ENCODE data around the gene ATP2C2.
"Not testable (repeated sequence)": the region's sequence is repeated elsewhere in the genome, so short reads cannot be mapped to it uniquely, and the experiment has no call there.

ATP2C2 gene

GRCh38 chr16:84368308-84368996 lies at the start of gene ATP2C2:
ATP2C2 (plus strand) TSS chr16:84368538; CDS start chr16:84368616, 78 bp downstream.
- DNase-seq (ENCODE audit: low read depth in 1 of 2, low spot score in 1 of 2) = no peak

DNA sequence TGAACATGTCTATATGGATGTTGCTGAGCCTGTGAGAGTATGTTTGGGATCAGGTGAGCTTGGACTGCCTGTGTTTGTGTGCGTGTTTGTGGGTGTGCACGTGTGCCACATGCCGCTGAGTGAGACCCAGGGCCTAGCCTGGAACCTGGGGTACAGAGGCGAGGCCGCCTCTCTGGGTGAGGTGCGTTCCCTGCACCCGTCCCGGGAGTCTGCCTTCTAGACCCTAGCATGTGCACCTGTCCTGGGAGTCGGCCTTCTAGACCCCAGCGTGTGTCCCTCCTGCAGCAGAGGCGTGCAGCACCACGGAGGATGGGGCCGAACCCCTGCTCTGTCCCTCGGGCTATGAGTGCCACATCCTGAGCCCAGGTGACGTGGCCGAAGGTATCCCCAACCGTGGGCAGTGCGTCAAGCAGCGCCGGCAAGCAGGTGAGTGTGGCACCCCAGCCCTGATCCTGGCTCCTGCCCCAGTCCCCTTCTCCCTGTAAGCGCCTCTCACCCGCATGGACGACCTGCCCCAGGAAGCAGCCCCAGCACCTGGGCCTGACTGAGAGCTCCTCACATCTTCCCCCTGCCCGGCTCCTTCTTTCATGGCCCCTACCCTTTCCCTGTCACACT lies 49.1 kb upstream of the ATP2C2 start:
- DNase-seq (ENCODE audit: low read depth in 1 of 2, low spot score in 1 of 2) = no peak

DNA sequence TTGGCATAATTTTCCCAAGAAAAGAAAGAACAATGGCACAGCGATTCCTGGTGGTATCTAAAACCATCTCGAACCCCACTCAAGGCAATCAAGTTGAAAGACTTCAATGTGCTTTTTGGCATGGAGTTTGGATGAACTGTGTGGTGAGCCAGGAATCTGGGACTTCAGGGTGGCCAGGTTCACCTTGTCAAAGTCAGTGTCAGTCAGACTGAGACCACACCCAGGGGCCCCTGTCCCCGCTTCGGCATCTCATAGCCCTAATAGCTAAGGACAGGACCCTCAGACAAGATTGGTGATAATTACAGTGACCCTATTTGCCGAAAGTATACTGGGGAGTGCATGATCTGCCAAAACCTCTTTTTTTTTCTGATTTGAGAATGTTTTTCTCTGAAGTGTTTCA lies 47.8 kb upstream of the ATP2C2 start:
- DNase-seq (ENCODE audit: low read depth in 1 of 2, low spot score in 1 of 2) = no peak

DNA sequence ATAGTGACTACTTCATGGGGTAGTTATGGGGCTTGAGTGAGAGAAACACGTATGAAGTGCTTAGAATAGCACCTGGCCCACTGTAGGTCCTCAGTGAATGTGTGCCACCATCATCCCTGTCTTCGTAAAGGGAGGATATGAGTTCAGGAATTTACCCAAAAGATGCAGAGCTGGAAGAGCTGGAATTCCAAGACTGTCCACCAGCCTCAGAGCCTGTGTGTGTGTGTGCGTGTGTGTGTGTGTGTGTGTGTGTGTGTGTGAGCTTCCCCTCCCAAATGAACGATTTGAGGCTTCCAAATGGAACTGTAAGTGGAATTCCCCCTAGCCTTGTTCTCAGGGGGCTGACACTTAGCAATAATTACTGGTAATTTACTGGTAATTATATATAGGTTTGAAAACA lies 46.4 kb upstream of the ATP2C2 start:
- DNase-seq (ENCODE audit: low read depth in 1 of 2, low spot score in 1 of 2) = no peak

GRCh38 chr16:84322749-84323148 lies 45.6 kb upstream of the ATP2C2 start:
- DNase-seq (ENCODE audit: low read depth in 1 of 2, low spot score in 1 of 2) = no peak

GRCh38 chr16:84323606-84324005 lies 44.7 kb upstream of the ATP2C2 start:
- DNase-seq (ENCODE audit: low read depth in 1 of 2, low spot score in 1 of 2) = no peak

- DNase-seq (ENCODE audit: low read depth in 1 of 2, low spot score in 1 of 2) = no peak
These were observed 43.7 kb upstream of the ATP2C2 start for GRCh38 chr16:84324434-84325262.

DNA sequence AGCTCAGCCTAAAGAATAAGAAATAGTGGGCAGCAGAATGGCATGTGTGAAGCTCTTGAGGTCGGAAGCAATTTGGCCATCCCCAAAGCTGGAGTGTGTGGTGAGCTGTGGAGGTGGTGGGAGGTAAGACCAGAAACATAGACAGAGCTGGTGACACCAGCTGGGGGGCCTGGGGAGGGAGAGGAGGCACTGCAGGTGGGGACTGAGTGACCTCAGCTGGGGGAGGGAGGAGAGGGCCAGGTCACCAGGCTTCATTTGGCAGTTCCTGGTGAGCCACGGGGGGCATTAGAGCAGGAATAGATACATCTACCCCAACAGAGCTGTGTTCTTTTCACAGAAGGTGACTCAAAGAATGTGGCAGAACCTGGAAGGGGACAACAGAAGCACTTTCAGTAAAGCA lies 41.8 kb upstream of the ATP2C2 start:
- DNase-seq (ENCODE audit: low read depth in 1 of 2, low spot score in 1 of 2) = no peak

DNA sequence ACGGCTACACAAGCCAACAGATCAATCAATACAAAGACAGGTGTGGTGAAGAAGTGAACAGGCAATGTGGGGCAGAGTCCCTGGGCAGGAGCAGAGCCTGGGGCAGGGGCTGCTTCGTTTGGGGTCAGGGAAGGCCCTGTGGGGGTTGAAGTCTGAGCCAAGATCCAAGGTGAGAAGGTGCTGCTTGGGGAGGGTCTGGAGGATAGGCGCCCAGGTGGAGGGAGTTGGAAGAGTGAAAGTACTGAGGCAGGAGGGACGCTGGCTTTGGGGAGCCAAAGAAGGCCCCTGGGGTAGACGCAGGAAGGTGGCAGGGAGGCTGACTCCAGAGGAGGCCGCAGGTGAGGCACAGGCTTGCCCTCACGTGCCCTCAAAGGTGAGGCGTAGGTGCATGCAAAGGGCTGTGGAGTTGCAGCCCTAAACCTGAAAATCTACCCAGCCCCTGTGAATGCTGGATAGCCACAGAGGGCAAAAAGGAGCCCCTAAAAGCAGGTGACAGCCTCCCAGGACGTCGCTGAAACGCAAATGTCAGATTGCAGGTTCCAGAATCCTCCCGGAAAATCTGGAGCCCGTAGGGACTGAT lies 40.3 kb upstream of the ATP2C2 start:
- DNase-seq (ENCODE audit: low read depth in 1 of 2, low spot score in 1 of 2) = no peak

- DNase-seq (ENCODE audit: low read depth in 1 of 2, low spot score in 1 of 2) = no peak
These were observed 39.3 kb upstream of the ATP2C2 start for GRCh38 chr16:84329016-84329415.

GRCh38 chr16:84329843-84330684 lies 38.3 kb upstream of the ATP2C2 start:
- no peak for DNase-seq (ENCODE audit: low read depth in 1 of 2, low spot score in 1 of 2)

- no peak for DNase-seq (ENCODE audit: low read depth in 1 of 2, low spot score in 1 of 2)
These were observed 37.7 kb upstream of the ATP2C2 start for GRCh38 chr16:84330685-84331050.

GRCh38 chr16:84331998-84332780 lies 36.1 kb upstream of the ATP2C2 start:
- no peak for DNase-seq (ENCODE audit: low read depth in 1 of 2, low spot score in 1 of 2)

DNA sequence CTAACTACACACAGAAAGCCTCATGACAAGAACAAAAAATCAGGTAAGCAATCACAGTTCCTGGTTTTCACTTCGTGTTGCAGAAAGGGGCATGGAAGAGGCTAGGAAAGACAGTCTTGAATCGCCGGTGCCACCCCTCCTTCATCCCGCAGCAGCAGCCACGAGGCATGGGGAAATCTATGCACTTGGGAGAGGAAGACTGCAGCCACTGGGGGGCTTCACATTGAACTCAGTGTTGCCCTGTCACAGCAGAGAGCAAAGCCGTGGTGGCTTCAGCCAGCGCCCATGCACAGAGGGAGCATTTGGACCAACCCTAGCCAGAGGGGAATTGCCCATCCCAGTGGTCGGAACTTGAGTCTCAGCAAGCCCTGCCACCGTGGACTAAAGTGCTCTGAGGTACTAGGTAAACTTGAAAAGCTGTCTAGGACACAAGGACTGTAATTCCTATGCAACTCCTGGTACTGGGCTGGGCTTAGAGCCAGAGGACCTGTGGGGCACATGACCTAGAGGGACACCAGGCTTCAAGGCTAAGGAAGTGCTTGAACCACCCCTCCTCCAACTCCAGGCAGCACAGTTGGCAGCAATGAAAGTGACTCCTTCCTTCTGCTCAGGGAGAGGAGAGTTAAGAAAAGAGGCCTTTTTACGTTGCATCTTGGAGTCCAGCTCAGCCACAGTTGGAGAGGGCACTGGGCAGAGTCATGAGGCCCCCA lies 35.2 kb upstream of the ATP2C2 start:
- no peak for DNase-seq (ENCODE audit: low read depth in 1 of 2, low spot score in 1 of 2)

GRCh38 chr16:84334058-84334457 lies 34.3 kb upstream of the ATP2C2 start:
- DNase-seq (ENCODE audit: low read depth in 1 of 2, low spot score in 1 of 2) = no peak

- DNase-seq (ENCODE audit: low read depth in 1 of 2, low spot score in 1 of 2) = no peak
These were observed 33.9 kb upstream of the ATP2C2 start for GRCh38 chr16:84334482-84334881.

GRCh38 chr16:84337236-84337635 lies 31.1 kb upstream of the ATP2C2 start:
- not testable (repeated sequence) for DNase-seq (ENCODE audit: low read depth in 1 of 2, low spot score in 1 of 2)

DNA sequence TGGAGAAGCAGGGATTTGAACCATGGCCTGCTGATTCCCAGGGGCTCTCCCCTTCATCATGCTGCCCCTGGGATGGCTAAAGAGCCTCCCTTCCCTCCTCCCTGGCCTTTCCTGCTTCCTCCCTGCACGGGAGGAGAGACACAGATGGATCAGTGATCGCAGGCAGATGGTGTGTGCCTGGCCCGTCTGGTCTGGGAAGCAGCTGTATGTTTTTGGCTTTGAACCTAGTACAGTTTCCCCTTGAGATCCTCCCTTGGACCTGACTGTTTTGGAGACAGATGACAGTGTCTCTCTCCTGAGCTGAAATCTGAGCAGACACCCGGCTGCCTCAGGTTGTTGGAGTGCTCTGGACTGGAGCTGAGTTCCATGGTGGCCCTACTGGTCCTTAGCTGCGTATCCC lies 29.0 kb upstream of the ATP2C2 start:
- no peak for DNase-seq (ENCODE audit: low read depth in 1 of 2, low spot score in 1 of 2)

DNA sequence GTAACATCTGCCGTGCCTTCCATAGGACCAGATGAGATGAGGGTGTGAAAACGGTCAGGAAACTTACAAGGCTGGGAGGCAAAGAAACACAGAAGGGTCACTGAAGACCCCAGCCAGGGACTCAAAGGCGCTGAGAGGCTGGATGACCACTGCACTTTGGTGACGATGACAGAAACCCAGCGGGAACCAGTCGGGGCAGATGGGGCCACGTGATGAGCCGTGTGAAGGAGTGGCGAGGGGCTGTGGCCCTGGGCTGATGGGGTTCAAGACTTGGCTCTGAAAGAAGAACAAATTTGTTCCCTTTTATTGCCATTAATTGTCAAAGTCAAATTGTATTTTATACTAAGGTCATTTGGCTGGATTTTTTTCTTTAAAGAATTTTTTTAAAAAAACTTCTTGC lies 28.6 kb upstream of the ATP2C2 start:
- no peak for DNase-seq (ENCODE audit: low read depth in 1 of 2, low spot score in 1 of 2)
